Liver (tissue), 9 donors: ENCODE data around the gene CELF5. TPM values are rescaled to one million over a fixed set of nuclear protein-coding genes. Genes with fewer than 3 reads are reported as not detected.

Experiments
- DNase-seq: peaks from one replicate; pipeline ENCODE4 v3.0.0-alpha.2; 2017; ENCODE audit warnings: low spot score
- H3K27ac ChIP-seq, 2 donors: one replicate each; pipeline ENCODE4 v1.7.0; 2013; ENCODE audit warnings: inconsistent platforms in 2 of 2, low read length in 2 of 2, control low read depth in 1 of 2, low read depth in 1 of 2, mild to moderate bottlenecking in 1 of 2
- H3K27me3 ChIP-seq, 4 donors: one replicate each; pipeline versions ENCODE4 v1.6.1 to v1.7.0; 2013; ENCODE audit warnings: low read length in 3 of 4, inconsistent platforms in 1 of 4, mild to moderate bottlenecking in 1 of 4, moderate library complexity in 1 of 4; ENCODE audit not compliant: control insufficient read depth in 4 of 4, insufficient read depth in 4 of 4
- H3K36me3 ChIP-seq, 4 donors: one replicate each; pipeline versions ENCODE4 v1.6.1 to v1.7.0; 2013; ENCODE audit warnings: low read length in 3 of 4, mild to moderate bottlenecking in 3 of 4, low read depth in 1 of 4, moderate library complexity in 1 of 4; ENCODE audit not compliant: control insufficient read depth in 4 of 4, insufficient read depth in 3 of 4
- H3K4me1 ChIP-seq, 4 donors: one replicate each; pipeline versions ENCODE4 v1.6.1 to v1.7.0; 2013; ENCODE audit warnings: low read length in 3 of 4, mild to moderate bottlenecking in 3 of 4, moderate library complexity in 1 of 4; ENCODE audit not compliant: control insufficient read depth in 4 of 4, insufficient read depth in 4 of 4
- H3K4me3 ChIP-seq, 3 donors: one replicate each; pipeline versions ENCODE4 v1.6.1 to v1.7.0; 2013; ENCODE audit warnings: low read length in 3 of 3, control low read depth in 1 of 3, low read depth in 1 of 3, mild to moderate bottlenecking in 1 of 3
- H3K9ac ChIP-seq, 2 donors: one replicate each; pipeline ENCODE4 v1.7.0; 2013; ENCODE audit warnings: low read length in 2 of 2, mild to moderate bottlenecking in 2 of 2, moderate library complexity in 2 of 2, control low read depth in 1 of 2, low read depth in 1 of 2
- H3K9me3 ChIP-seq, 4 donors: one replicate each; pipeline versions ENCODE4 v1.6.1 to v1.7.0; 2013; ENCODE audit warnings: low read length in 3 of 4; ENCODE audit not compliant: control insufficient read depth in 4 of 4
- FOXA1 ChIP-seq: IDR thresholded peaks from 2 replicates; pipeline ENCODE4 v1.6.1; 2016; ENCODE audit warnings: antibody characterized with exemption
- GABPA ChIP-seq, 2 donors: IDR thresholded peaks in 1 of 2; conservative IDR thresholded peaks in 1 of 2; 2 replicates each; pipeline ENCODE4 v1.6.1; 2016; ENCODE audit warnings: antibody characterized with exemption in 2 of 2, mild to moderate bottlenecking in 1 of 2, moderate library complexity in 1 of 2
- HNF4A ChIP-seq, 2 donors: conservative IDR thresholded peaks; 2 replicates each; pipeline ENCODE4 v1.6.1; 2016; ENCODE audit warnings: antibody characterized with exemption in 2 of 2, mild to moderate bottlenecking in 2 of 2
- HNF4G ChIP-seq: IDR thresholded peaks from 2 replicates; pipeline ENCODE4 v1.6.1; 2016; ENCODE audit warnings: antibody characterized with exemption
- JUND ChIP-seq, 2 donors: IDR thresholded peaks; 2 replicates each; pipeline ENCODE4 v1.6.1; 2016; ENCODE audit warnings: antibody characterized with exemption in 2 of 2
- RAD21 ChIP-seq, 2 donors: IDR thresholded peaks; 2 replicates each; pipeline ENCODE4 v1.6.1; 2016; ENCODE audit warnings: antibody characterized with exemption in 2 of 2, mild to moderate bottlenecking in 2 of 2
- SP1 ChIP-seq: IDR thresholded peaks from 2 replicates; pipeline ENCODE4 v1.6.1; 2018; ENCODE audit warnings: antibody characterized with exemption, mild to moderate bottlenecking
- TAF1 ChIP-seq: conservative IDR thresholded peaks from 2 replicates; pipeline ENCODE4 v1.6.1; 2016; ENCODE audit warnings: antibody characterized with exemption, mild to moderate bottlenecking
- WGBS: extraction: QIAGEN DNeasy Blood & Tissue Kit; methylation state at CpG from one replicate; pipeline ENCODE4 v1.1.7; 2013; 5-methylcytosine and 5-hydroxymethylcytosine counted together
- polyA plus RNA-seq, 2 donors: library from polyadenylated mRNA; stranded (reverse) in 1 of 2; unstranded in 1 of 2; fragments of 200-250 nt in 1 of 2; fragments of >200 nt in 1 of 2; fragmentation: Nextera tagmentation in 1 of 2; extraction: Ambion mirVana in 1 of 2; gene quantifications; one replicate each; pipeline versions ENCODE4 v1.2.1 to v1.2.3, GENCODE V29; 2013 to 2015
- total RNA-seq, 2 donors: library from RNA; depleted of rRNA; stranded (reverse); fragments of >200 nt; gene quantifications; one replicate each; pipeline ENCODE4 v1.2.3, GENCODE V29; 2014
- TF ChIP-seq, protein P1 (sequence below): IDR thresholded peaks from 2 replicates; pipeline ENCODE4 v1.6.1; 2016; ENCODE audit warnings: antibody characterized with exemption
- TF ChIP-seq, protein P2 (sequence below): IDR thresholded peaks from 2 replicates; pipeline ENCODE4 v1.6.1; 2016; ENCODE audit warnings: antibody characterized with exemption
- TF ChIP-seq, protein P3 (sequence below): IDR thresholded peaks from 2 replicates; pipeline ENCODE4 v1.6.1; 2016; ENCODE audit warnings: antibody characterized with exemption, mild to moderate bottlenecking
- TF ChIP-seq, protein P4 (sequence below): fragments of 150-350 bp; IDR thresholded peaks from 2 replicates; pipeline ENCODE4 v1.5.1; 2017; ENCODE audit warnings: improper control_type of control experiment, low read depth, low read length; ENCODE audit not compliant: missing input control
- donor health status: healthy.
- donor health status: healthy.
- donor health status: healthy.
- donor health status: healthy.
- donor health status: healthy.

The CELF5 gene
- total and polyA plus RNA-seq, 4 donors: 0.06 to 0.50 (median 0.26) TPM

DNA sequence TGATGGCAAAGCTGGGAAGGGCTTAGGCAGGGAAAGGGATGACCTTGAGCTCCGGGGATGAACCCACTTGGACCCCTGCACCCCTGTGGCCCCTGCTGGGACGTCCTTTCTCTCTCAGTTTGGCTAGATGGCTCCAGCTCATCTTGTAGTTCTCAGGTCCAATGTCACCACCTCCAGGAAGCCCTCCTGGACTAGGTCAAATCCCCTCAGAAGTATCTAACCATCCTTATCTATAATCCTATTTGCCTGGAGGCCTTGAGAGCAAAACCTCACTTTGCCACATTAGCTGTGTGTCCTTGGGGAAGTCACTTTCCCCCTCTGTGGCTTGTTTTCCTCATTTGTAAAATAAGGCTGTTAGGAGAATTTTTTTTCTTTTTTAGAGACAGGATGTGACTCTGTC is 99.2 kb downstream of the CELF5 start:
- Histone ChIP-seq H3K27me3 (peaks cover 0 to 4% (median 0%) of the 10 kb centered on the region in 4 donors), H3K9ac (no peak overlapping the region), H3K9me3 (no peaks in the 10 kb centered on the region), H3K27ac (no peak overlapping the region), H3K36me3 (no peaks in the 10 kb centered on the region), H3K4me1 (peaks cover 0 to 2% (median 0%) of the 10 kb centered on the region in 4 donors), H3K4me3 (no peak overlapping the region)
- DNase-seq: no peak
- TF ChIP-seq, protein P1, sequence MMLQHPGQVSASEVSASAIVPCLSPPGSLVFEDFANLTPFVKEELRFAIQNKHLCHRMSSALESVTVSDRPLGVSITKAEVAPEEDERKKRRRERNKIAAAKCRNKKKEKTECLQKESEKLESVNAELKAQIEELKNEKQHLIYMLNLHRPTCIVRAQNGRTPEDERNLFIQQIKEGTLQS: no peak
- TF ChIP-seq, protein P2, sequence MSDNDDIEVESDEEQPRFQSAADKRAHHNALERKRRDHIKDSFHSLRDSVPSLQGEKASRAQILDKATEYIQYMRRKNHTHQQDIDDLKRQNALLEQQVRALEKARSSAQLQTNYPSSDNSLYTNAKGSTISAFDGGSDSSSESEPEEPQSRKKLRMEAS: no peak
- TF ChIP-seq, protein P3, sequence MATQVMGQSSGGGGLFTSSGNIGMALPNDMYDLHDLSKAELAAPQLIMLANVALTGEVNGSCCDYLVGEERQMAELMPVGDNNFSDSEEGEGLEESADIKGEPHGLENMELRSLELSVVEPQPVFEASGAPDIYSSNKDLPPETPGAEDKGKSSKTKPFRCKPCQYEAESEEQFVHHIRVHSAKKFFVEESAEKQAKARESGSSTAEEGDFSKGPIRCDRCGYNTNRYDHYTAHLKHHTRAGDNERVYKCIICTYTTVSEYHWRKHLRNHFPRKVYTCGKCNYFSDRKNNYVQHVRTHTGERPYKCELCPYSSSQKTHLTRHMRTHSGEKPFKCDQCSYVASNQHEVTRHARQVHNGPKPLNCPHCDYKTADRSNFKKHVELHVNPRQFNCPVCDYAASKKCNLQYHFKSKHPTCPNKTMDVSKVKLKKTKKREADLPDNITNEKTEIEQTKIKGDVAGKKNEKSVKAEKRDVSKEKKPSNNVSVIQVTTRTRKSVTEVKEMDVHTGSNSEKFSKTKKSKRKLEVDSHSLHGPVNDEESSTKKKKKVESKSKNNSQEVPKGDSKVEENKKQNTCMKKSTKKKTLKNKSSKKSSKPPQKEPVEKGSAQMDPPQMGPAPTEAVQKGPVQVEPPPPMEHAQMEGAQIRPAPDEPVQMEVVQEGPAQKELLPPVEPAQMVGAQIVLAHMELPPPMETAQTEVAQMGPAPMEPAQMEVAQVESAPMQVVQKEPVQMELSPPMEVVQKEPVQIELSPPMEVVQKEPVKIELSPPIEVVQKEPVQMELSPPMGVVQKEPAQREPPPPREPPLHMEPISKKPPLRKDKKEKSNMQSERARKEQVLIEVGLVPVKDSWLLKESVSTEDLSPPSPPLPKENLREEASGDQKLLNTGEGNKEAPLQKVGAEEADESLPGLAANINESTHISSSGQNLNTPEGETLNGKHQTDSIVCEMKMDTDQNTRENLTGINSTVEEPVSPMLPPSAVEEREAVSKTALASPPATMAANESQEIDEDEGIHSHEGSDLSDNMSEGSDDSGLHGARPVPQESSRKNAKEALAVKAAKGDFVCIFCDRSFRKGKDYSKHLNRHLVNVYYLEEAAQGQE: no peak
- no peak for TF ChIP-seq HNF4A (conservative IDR thresholded peaks at IDR 0.05)
- TF ChIP-seq RAD21 (IDR thresholded peaks at IDR 0.05): no peak
- TF ChIP-seq HNF4G: no peak
- no peak for TF ChIP-seq SP1
- TF ChIP-seq JUND (IDR thresholded peaks at IDR 0.05): no peak
- TF ChIP-seq FOXA1: no peak
- TF ChIP-seq, protein P4, sequence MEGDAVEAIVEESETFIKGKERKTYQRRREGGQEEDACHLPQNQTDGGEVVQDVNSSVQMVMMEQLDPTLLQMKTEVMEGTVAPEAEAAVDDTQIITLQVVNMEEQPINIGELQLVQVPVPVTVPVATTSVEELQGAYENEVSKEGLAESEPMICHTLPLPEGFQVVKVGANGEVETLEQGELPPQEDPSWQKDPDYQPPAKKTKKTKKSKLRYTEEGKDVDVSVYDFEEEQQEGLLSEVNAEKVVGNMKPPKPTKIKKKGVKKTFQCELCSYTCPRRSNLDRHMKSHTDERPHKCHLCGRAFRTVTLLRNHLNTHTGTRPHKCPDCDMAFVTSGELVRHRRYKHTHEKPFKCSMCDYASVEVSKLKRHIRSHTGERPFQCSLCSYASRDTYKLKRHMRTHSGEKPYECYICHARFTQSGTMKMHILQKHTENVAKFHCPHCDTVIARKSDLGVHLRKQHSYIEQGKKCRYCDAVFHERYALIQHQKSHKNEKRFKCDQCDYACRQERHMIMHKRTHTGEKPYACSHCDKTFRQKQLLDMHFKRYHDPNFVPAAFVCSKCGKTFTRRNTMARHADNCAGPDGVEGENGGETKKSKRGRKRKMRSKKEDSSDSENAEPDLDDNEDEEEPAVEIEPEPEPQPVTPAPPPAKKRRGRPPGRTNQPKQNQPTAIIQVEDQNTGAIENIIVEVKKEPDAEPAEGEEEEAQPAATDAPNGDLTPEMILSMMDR: no peak
- no peak for TF ChIP-seq GABPA (IDR thresholded peaks at IDR 0.05 in 1 of 2, conservative IDR thresholded peaks at IDR 0.05 in 1 of 2)
- 29% methylated on average over 2 of the region's 2 CpGs for WGBS

DNA sequence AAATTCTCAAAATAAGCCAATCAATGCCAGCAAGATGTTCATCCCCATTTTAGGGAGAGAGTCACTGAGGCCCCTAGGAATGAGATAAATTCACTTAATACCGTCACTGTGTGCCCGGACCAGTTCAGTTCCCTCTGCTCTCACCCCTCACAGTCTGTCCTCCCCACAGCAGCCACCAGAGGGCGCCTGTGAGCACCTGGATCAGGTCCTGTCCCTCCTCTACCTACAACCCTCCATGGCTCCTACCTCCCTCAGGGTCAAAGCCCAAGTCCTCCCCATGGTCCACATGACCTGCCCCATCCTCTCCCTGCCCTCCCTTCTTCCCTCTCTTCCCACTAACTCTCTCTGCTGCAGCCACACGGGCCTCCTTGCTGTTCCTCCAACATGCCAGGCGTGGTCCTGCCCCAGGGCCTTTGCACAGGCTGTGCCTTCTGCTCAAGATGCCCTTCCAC is 100.0 kb downstream of the CELF5 start:
- 42% methylated on average over 5 of the region's 5 CpGs for WGBS
- no peaks in the 10 kb centered on the region for H3K9me3 ChIP-seq
- TF ChIP-seq RAD21 (IDR thresholded peaks at IDR 0.05) (peak; percentile 63 to 82), TAF1 (no peak)
- TF ChIP-seq, protein P4: peak; percentile 77
- TF ChIP-seq, protein P1: no peak
- DNase-seq: peak; percentile 71
- H3K36me3 ChIP-seq: no peaks in the 10 kb centered on the region
- H3K27ac ChIP-seq: no peak overlapping the region
- H3K4me3 ChIP-seq: no peak overlapping the region
- no peak overlapping the region for H3K9ac ChIP-seq
- peaks cover 0 to 4% (median 0%) of the 10 kb centered on the region in 4 donors for H3K27me3 ChIP-seq
- peaks cover 0 to 2% (median 0%) of the 10 kb centered on the region in 4 donors for H3K4me1 ChIP-seq
